ENCODE data around the gene CRADD.

The CRADD gene

DNA sequence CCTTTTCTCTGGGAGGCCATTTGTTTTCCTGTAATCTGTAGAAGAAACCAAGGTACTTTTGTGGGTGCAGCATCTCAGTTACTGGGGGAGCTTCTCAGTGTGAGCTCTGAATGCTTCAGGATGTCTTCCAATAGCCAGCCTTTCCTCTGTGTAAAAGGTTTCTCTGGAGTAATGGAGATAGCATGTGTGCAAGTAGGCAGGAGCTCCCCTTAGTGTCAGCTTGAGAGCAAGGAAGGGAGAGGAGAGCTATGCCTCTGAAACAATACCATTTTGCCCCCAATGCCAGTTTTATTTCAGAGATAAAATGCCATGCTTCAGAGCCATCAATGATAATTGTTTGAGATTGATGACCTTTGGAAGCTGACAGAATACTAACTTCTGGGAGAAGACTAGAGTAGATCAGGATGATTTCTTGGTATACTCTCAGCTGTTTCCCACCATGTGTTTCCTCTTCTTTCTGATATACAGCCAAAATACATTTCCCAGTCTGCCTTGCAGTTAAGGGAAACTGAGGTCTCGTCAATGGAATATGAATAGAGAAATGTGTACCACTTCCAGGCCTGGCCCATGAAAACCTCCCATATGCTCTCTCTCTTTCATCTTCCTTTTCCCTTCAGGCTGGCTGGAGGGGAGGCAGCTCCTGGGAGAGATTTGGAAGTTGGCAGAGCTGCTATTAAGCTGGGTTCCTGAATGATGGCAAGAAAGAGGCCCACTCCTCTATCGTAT, 125.7 kb downstream of the CRADD start (continued):
- no peak for TF ChIP-seq ZNF112 (tag by site-specific recombination; IDR thresholded peaks at IDR 0.05)
- no peak for TF ChIP-seq ZNF555 (tag by site-specific recombination; conservative IDR thresholded peaks at IDR 0.05)

GRCh38 chr12:93803424-93803807, 126.2 kb downstream of the CRADD start:
- H3K27ac ChIP-seq (ENCODE audit: extremely low read depth, low read depth, low read length), result no peak overlapping the region
- POLR2A ChIA-PET, result no interaction called here
- H3K4me3 ChIP-seq (ENCODE audit: low read depth, low read length), result no peak overlapping the region
- H3K4me1 ChIP-seq (ENCODE audit: control insufficient read depth, insufficient read depth, low read length), result peaks cover 5% of the 10 kb centered on the region; the same call in 1 of the 2 replicates
- CTCF ChIA-PET, result interaction anchor here (0.6 to 1.0 kb wide), 3 partner anchors 142 to 301 kb away, joined by 3 read pairs; no protein-coding TSS in a partner anchor
- H3K36me3 ChIP-seq (ENCODE audit: control insufficient read depth in 2 of 2, insufficient read depth in 1 of 2, low read length in 2 of 2), result no peaks in the 10 kb centered on the region
- no peak for TF ChIP-seq ZNF692 (tag by site-specific recombination; IDR thresholded peaks at IDR 0.05)
- TF ChIP-seq KLF8 (tag by site-specific recombination; IDR thresholded peaks at IDR 0.05), result no peak
- TF ChIP-seq ZNF777 (tag by site-specific recombination; IDR thresholded peaks at IDR 0.05; ENCODE audit: borderline replicate concordance), result no peak
- no peak for TF ChIP-seq ZSCAN16 (tag by site-specific recombination; IDR thresholded peaks at IDR 0.05)
- TF ChIP-seq ZNF488 (tag by site-specific recombination; IDR thresholded peaks at IDR 0.05), result no peak
- no peak for TF ChIP-seq GLI2 (tag by site-specific recombination; IDR thresholded peaks at IDR 0.05; ENCODE audit: borderline replicate concordance, low read depth)
- TF ChIP-seq ZNF37A (tag by site-specific recombination; IDR thresholded peaks at IDR 0.05), result no peak
- no peak for TF ChIP-seq ZNF19 (tag by site-specific recombination; IDR thresholded peaks at IDR 0.05; ENCODE audit: low read depth)
- TF ChIP-seq ZNF529 (tag by site-specific recombination; IDR thresholded peaks at IDR 0.05; ENCODE audit: insufficient replicate concordance), result no peak
- TF ChIP-seq YY1 (tag by site-specific recombination; IDR thresholded peaks at IDR 0.05), result no peak
- TF ChIP-seq ZNF792 (tag by site-specific recombination; IDR thresholded peaks at IDR 0.05), result no peak
- TF ChIP-seq BCL11A (tag by site-specific recombination; IDR thresholded peaks at IDR 0.05; ENCODE audit: low read depth), result no peak
- TF ChIP-seq ZNF677 (tag by site-specific recombination; IDR thresholded peaks at IDR 0.05), result no peak
- no peak for TF ChIP-seq ZNF114 (tag by site-specific recombination; IDR thresholded peaks at IDR 0.05)
- TF ChIP-seq ZFP41 (tag by site-specific recombination; IDR thresholded peaks at IDR 0.05; ENCODE audit: borderline replicate concordance), result no peak
- no peak for TF ChIP-seq ZNF600 (tag by site-specific recombination; IDR thresholded peaks at IDR 0.05)
- no peak for TF ChIP-seq ZNF398 (tag by site-specific recombination; IDR thresholded peaks at IDR 0.05)
- no peak for TF ChIP-seq ZNF239 (tag by site-specific recombination; IDR thresholded peaks at IDR 0.05)
- no peak for TF ChIP-seq ZNF350 (tag by site-specific recombination; IDR thresholded peaks at IDR 0.05)
- no peaks in the 10 kb centered on the region for H3K9me3 ChIP-seq (ENCODE audit: control insufficient read depth, insufficient read depth, low read depth, low read length)

All from HEK293 (cell line).